GM19099 (cell line): ENCODE measurements around the gene SURF6.

Experiments
- POLR2A ChIP-seq: IDR thresholded peaks from 3 replicates; pipeline ENCODE4 v1.6.1; 2011; ENCODE audit warnings: low read depth; ENCODE audit not compliant: insufficient read length; ENCODE audit errors: extremely low read depth

Gene SURF6

GRCh38 chr9:133321411-133321935 lies 14.5 kb downstream of the SURF6 start:
- TF ChIP-seq POLR2A = no peak

- no peak for TF ChIP-seq POLR2A
Observed at GRCh38 chr9:133320421-133320881, 15.5 kb downstream of the SURF6 start.

GRCh38 chr9:133315997-133316396 lies 20.0 kb downstream of the SURF6 start:
- no peak for TF ChIP-seq POLR2A

DNA sequence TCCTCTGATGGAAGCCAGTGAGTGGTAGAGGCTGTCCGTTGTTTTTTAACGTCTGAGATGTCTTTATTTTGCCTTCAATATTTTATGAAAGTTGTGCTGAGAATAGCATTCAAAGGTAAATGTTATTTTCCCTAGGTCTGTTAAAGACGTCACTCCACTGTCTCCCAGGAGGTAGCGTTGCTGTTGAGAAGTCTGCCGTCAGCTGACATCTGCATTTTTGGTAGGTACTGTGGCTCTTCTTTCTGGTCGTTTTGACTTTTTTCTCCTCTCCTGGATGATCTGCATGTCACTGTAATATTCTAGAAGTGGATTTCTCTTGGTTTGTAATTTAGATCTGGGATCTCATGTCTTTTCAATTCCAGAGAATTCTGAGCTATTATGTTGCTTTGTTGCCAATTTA lies 26.4 kb downstream of the SURF6 start:
- TF ChIP-seq POLR2A = no peak

DNA sequence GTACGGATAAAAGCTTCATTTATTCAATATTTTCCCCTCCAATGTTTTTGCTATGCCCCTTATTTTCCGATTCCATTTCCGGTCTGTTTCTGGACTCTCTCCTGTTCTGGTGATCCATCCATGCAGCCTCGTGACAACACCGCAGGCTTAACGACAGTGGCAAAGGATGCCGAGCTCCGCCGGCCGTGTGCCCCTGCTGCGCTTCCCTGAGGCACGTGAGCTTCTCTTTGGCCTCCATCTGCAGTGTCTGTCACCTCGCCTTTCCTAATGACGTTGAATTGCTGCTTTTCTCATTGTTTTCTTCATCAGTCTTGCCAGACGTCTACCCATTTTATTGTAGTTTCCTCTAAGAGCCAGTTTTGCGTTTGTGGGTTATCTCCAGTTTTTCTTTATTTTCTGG lies 28.7 kb downstream of the SURF6 start:
- no peak for TF ChIP-seq POLR2A

DNA sequence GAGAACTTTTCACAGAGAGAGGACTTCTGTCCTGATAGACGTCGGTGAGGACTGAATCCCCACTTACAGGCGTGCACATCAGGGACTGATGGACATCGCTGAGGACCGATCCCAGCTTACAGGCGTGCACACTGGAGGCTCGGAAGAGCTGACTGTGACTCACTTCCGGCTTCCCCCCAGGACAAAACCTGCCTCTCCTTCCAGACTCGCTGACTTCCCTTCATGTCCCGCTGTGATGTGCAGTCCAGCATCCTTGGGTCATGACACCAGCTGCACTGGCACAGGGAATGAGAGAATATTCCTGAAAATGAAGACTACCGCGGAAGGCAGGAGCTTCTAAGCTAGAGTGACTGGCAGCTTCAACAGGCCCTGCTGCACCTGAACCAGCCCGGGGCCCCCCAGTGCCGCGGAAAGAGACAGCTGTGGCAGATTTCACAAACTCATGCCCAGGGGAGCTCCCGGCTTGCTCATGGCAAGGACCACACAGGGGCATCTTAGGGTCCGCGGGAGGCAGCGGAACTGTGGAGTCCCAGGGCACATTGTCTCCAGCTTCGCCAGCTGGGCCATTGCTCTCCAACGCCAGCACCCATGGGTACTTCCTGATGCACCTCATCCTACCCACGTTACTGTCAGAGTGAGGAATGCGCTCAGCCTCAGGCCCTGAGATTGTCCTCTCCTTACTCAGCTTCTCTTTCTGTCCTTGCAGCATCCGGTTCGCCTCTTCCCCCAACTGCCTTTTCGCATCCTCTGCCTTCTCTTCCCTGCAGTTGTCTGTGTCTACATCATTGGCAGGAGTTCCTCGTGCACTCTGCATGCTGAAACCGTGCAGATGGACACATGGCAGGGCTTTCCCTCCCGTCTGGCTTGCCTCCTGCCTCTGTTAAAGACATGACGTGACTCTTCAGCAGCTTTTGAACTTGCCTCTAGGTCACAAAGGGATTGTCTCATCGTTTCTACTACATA lies 29.5 kb downstream of the SURF6 start:
- TF ChIP-seq POLR2A = no peak

GRCh38 chr9:133305731-133306130 lies 30.3 kb downstream of the SURF6 start:
- no peak for TF ChIP-seq POLR2A

DNA sequence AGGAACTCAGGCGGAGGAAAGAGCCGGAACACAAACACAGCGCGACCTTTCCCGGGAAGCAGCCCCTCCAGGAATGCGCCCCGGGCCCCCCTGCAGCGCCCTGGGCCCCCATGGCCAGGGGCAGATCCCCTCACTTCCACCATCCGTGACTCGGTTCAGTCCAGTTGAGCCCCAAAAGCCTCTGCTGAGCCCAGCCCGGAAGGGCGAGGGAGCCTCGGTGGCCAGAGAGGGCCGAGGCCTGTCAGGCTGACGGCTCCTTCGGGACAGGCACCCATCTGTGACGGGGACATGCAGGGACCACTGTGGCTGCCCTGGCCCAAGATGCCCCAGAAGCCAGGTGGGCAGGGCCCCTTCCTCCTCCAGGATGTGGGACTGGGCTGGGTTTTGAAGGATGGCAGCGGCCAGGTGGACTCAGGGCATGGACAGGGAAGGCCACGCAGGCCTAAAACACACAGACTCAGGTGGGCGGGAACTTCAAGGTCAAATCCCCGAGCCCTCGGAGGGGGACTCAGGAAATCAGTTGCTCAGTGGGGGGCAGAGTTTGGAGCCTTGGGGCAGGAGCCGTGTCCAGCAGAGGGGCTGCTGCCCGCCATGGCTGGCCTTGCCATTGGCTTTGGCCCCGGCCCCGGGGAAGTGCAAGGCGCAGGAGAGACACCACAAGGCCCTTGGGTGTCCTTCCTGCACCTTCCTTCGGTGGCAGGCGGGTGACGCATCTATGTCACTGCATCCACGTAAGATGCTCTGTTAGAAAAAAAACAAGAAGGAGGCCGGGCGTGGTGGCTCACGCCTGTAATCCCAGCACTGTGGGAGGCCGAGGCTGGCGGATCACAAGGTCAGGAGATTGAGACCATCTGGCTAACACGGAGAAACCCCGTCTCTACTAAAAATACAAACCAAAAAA lies 31.3 kb downstream of the SURF6 start:
- no peak for TF ChIP-seq POLR2A

GRCh38 chr9:133304158-133304470 lies 31.9 kb downstream of the SURF6 start:
- TF ChIP-seq POLR2A = no peak

GRCh38 chr9:133303266-133304157 lies 32.5 kb downstream of the SURF6 start:
- TF ChIP-seq POLR2A = no peak

- no peak for TF ChIP-seq POLR2A
Observed at GRCh38 chr9:133301253-133302230, 34.4 kb downstream of the SURF6 start.

GRCh38 chr9:133294257-133294656 lies 41.7 kb downstream of the SURF6 start:
- TF ChIP-seq POLR2A = no peak

DNA sequence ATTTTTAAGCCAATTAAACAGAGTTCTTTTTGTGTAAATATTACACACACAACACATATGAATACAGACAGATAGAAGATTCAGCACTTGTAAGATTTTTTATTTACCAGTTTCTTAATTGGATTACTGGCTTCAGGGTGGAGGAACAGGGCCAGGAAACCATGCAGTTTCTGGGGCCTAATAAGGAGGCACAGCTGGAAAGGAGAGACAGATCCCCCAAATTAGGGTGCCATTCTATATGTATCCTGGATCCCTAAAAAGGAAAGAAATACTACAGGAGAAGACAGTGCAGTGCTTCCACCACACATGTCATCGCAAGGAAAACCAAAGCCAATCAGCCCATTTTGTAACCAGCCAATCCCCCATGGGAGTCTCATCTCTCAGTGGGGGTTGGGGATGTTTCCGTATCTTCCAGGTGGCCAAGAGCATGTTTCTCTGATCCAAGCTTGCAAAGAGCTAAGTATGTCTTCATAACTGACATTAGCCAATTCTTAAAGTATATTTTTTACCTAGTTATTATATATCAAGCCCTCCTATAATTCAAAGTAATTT lies 45.2 kb downstream of the SURF6 start:
- TF ChIP-seq POLR2A = no peak
